HG02870 (cell line): Measurements from ENCODE around the gene CDT1.
"Not testable (repeated sequence)": the region's sequence is repeated elsewhere in the genome, so short reads cannot be mapped to it uniquely, and the experiment has no call there.

Source experiments
- ATAC-seq: cut with Tn5 transposase; IDR thresholded peaks from one replicate; pipeline ENCODE4 v1.9.1; 2021; ENCODE audit warnings: mild to moderate bottlenecking, moderate library complexity; ENCODE audit not compliant: unreplicated experiment

CDT1 gene

GRCh38 chr16:88782454-88783390, 20.9 kb upstream of the CDT1 start:
- no peak for ATAC-seq

GRCh38 chr16:88783391-88784073, 20.1 kb upstream of the CDT1 start:
- no peak for ATAC-seq

- no peak for ATAC-seq
These were observed 19.3 kb upstream of the CDT1 start for GRCh38 chr16:88784074-88784855.

- no peak for ATAC-seq
These were observed 18.8 kb upstream of the CDT1 start for GRCh38 chr16:88784856-88785105.

GRCh38 chr16:88785106-88785924, 18.3 kb upstream of the CDT1 start, which contains the start of gene PIEZO1:
Gene PIEZO1, minus strand, starts transcription at chr16:88785220. Its CDS starts 256 bp downstream, at chr16:88784964.
- no peak for ATAC-seq

- no peak for ATAC-seq
These were observed 15.8 kb upstream of the CDT1 start for GRCh38 chr16:88787579-88788314.

GRCh38 chr16:88788749-88789148, 14.8 kb upstream of the CDT1 start:
- ATAC-seq: not testable (repeated sequence)

- no peak for ATAC-seq
These were observed 14.0 kb upstream of the CDT1 start for GRCh38 chr16:88789594-88789993.

GRCh38 chr16:88790312-88791211, 13.0 kb upstream of the CDT1 start:
- no peak for ATAC-seq

GRCh38 chr16:88792078-88792550, 11.5 kb upstream of the CDT1 start:
- ATAC-seq: no peak

- no peak for ATAC-seq
These were observed 10.8 kb upstream of the CDT1 start for GRCh38 chr16:88792668-88793250.

GRCh38 chr16:88793251-88793954, 10.2 kb upstream of the CDT1 start:
- no peak for ATAC-seq

GRCh38 chr16:88796278-88796677, 7.3 kb upstream of the CDT1 start:
- ATAC-seq: no peak

GRCh38 chr16:88798073-88798472, 5.5 kb upstream of the CDT1 start:
- ATAC-seq: no peak

GRCh38 chr16:88798772-88799455, 4.7 kb upstream of the CDT1 start:
- no peak for ATAC-seq

- ATAC-seq: no peak
These were observed 3.9 kb upstream of the CDT1 start for GRCh38 chr16:88799569-88800276.

GRCh38 chr16:88800277-88800592, 3.4 kb upstream of the CDT1 start:
- no peak for ATAC-seq
